Body of pancreas (tissue), 4 donors: ENCODE data around the gene LDLRAD3.

Experiments used
- CTCF ChIP-seq, 7 experiments: fragments of 450-650 bp in 4 of 7; fragments of 200-600 bp in 3 of 7; sonication (generic) in 3 of 7; IDR thresholded peaks; one replicate each; pipeline ENCODE4 v1.5.1; 2016 to 2019; ENCODE audit warnings: antibody characterized with exemption in 7 of 7
- POLR2A ChIP-seq, 3 donors: fragments of 450-650 bp; IDR thresholded peaks; one replicate each; pipeline ENCODE4 v1.6.1; 2016; ENCODE audit warnings: antibody characterized with exemption in 3 of 3, mild to moderate bottlenecking in 2 of 3

GRCh38 chr11:36248436-36248835 is 304.6 kb downstream of the LDLRAD3 start:
- no peak for TF ChIP-seq POLR2A (IDR thresholded peaks at IDR 0.05)
- TF ChIP-seq CTCF (IDR thresholded peaks at IDR 0.05): no peak
